Measurements from ENCODE around the gene SIGLEC1. TPM values are rescaled to one million over a fixed set of nuclear protein-coding genes. Genes with fewer than 3 reads are reported as not detected.

The SIGLEC1 gene
- total and polyA plus RNA-seq, 10 of the 15 experiments (the other 5 are each of a cell fraction or from before 2014, with no cell fraction given) = 0.05 TPM; not detected in 9

DNA sequence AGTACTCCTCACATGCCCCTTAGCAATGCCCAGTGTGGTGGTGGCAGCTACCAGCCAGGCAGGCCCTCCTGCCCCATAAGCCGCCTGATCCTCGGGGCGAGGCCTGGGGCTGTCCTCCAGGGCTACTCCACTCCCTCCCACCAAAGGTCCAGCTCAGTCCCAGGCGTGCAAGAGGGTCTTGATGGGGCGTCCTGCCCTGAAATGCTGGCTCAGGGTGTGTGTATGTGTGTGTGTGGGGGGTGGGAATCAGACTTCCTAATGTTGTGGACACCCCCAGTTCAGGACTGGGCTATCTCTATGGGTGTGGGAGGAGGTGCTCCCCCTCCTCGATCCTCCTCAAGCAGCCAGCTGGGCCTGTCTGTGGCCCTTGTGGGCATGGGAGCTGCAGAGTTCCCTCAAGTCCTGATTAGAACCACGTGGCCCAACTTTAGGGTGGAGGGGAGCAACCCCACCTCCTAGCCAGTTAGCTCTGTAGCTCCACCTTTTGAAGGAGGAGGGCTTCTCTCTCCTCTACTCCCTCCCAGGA, 27.6 kb upstream of the SIGLEC1 start:
- no peaks in the 10 kb centered on the region for H3K36me3 ChIP-seq (ENCODE audit: control insufficient read depth in 2 of 2, insufficient read depth in 2 of 2, low read length in 1 of 2)
- ChIA-PET SMC1A (ENCODE audit: uncharacterized antibody, unreplicated experiment) (interaction anchor here (0.9 kb wide), 1 partner anchor 100 kb away, joined by 3 read pairs; no protein-coding TSS in a partner anchor), POLR2A (no interaction called here), CTCF (interaction anchor here (0.8 kb wide), 1 partner anchor 23 kb away, joined by 4 read pairs; no protein-coding TSS in a partner anchor), RAD21 (ENCODE audit: unreplicated experiment) (no interaction called here)
- no peaks in the 10 kb centered on the region for H3K27me3 ChIP-seq (replicated peaks in 1 of 2; ENCODE audit: control insufficient read depth in 2 of 2, insufficient read depth in 2 of 2, low read length in 1 of 2)
- TF ChIP-seq CBFB (IDR thresholded peaks at IDR 0.05; ENCODE audit: low read depth) = no peak
- no peak for TF ChIP-seq SMC3 (IDR thresholded peaks at IDR 0.05; ENCODE audit: borderline replicate concordance, low read length)
- no peak for TF ChIP-seq JUNB (IDR thresholded peaks at IDR 0.05)
- no peak for TF ChIP-seq NR2F1 (conservative IDR thresholded peaks at IDR 0.05)
- no peak for TF ChIP-seq HCFC1 (IDR thresholded peaks at IDR 0.05; ENCODE audit: low read length)
- no peak for TF ChIP-seq EED (IDR thresholded peaks at IDR 0.05; ENCODE audit: low read depth)
- TF ChIP-seq MTA2 (IDR thresholded peaks at IDR 0.05; ENCODE audit: low read depth) = no peak
- TF ChIP-seq, protein P1, sequence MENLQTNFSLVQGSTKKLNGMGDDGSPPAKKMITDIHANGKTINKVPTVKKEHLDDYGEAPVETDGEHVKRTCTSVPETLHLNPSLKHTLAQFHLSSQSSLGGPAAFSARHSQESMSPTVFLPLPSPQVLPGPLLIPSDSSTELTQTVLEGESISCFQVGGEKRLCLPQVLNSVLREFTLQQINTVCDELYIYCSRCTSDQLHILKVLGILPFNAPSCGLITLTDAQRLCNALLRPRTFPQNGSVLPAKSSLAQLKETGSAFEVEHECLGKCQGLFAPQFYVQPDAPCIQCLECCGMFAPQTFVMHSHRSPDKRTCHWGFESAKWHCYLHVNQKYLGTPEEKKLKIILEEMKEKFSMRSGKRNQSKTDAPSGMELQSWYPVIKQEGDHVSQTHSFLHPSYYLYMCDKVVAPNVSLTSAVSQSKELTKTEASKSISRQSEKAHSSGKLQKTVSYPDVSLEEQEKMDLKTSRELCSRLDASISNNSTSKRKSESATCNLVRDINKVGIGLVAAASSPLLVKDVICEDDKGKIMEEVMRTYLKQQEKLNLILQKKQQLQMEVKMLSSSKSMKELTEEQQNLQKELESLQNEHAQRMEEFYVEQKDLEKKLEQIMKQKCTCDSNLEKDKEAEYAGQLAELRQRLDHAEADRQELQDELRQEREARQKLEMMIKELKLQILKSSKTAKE (IDR thresholded peaks at IDR 0.05; ENCODE audit: low read depth, poor library complexity, severe bottlenecking) = no peak
- no peak for TF ChIP-seq SIX5 (IDR thresholded peaks at IDR 0.05; ENCODE audit: low read depth, low read length, severe bottlenecking)
- no peak for TF ChIP-seq PAX5 (IDR thresholded peaks at IDR 0.05; ENCODE audit: borderline replicate concordance, low read depth, low read length)
- TF ChIP-seq NFXL1 (IDR thresholded peaks at IDR 0.05; ENCODE audit: borderline replicate concordance) = no peak
- no peak for TF ChIP-seq HDAC6 (IDR thresholded peaks at IDR 0.05; ENCODE audit: unreplicated experiment)
- TF ChIP-seq, protein P2, sequence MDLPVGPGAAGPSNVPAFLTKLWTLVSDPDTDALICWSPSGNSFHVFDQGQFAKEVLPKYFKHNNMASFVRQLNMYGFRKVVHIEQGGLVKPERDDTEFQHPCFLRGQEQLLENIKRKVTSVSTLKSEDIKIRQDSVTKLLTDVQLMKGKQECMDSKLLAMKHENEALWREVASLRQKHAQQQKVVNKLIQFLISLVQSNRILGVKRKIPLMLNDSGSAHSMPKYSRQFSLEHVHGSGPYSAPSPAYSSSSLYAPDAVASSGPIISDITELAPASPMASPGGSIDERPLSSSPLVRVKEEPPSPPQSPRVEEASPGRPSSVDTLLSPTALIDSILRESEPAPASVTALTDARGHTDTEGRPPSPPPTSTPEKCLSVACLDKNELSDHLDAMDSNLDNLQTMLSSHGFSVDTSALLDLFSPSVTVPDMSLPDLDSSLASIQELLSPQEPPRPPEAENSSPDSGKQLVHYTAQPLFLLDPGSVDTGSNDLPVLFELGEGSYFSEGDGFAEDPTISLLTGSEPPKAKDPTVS (IDR thresholded peaks at IDR 0.05; ENCODE audit: low read depth, low read length) = no peak
- TF ChIP-seq, protein P3, sequence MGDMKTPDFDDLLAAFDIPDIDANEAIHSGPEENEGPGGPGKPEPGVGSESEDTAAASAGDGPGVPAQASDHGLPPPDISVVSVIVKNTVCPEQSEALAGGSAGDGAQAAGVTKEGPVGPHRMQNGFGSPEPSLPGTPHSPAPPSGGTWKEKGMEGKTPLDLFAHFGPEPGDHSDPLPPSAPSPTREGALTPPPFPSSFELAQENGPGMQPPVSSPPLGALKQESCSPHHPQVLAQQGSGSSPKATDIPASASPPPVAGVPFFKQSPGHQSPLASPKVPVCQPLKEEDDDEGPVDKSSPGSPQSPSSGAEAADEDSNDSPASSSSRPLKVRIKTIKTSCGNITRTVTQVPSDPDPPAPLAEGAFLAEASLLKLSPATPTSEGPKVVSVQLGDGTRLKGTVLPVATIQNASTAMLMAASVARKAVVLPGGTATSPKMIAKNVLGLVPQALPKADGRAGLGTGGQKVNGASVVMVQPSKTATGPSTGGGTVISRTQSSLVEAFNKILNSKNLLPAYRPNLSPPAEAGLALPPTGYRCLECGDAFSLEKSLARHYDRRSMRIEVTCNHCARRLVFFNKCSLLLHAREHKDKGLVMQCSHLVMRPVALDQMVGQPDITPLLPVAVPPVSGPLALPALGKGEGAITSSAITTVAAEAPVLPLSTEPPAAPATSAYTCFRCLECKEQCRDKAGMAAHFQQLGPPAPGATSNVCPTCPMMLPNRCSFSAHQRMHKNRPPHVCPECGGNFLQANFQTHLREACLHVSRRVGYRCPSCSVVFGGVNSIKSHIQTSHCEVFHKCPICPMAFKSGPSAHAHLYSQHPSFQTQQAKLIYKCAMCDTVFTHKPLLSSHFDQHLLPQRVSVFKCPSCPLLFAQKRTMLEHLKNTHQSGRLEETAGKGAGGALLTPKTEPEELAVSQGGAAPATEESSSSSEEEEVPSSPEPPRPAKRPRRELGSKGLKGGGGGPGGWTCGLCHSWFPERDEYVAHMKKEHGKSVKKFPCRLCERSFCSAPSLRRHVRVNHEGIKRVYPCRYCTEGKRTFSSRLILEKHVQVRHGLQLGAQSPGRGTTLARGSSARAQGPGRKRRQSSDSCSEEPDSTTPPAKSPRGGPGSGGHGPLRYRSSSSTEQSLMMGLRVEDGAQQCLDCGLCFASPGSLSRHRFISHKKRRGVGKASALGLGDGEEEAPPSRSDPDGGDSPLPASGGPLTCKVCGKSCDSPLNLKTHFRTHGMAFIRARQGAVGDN (IDR thresholded peaks at IDR 0.05) = no peak
- no peak for TF ChIP-seq GABPA (IDR thresholded peaks at IDR 0.05; ENCODE audit: low read depth)
- no peak for TF ChIP-seq SRF (IDR thresholded peaks at IDR 0.05; ENCODE audit: low read depth in 2 of 2, low read length in 2 of 2)
- TF ChIP-seq, protein P4, sequence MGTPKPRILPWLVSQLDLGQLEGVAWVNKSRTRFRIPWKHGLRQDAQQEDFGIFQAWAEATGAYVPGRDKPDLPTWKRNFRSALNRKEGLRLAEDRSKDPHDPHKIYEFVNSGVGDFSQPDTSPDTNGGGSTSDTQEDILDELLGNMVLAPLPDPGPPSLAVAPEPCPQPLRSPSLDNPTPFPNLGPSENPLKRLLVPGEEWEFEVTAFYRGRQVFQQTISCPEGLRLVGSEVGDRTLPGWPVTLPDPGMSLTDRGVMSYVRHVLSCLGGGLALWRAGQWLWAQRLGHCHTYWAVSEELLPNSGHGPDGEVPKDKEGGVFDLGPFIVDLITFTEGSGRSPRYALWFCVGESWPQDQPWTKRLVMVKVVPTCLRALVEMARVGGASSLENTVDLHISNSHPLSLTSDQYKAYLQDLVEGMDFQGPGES (IDR thresholded peaks at IDR 0.05) = no peak
- no peak for TF ChIP-seq JUND (IDR thresholded peaks at IDR 0.05; ENCODE audit: low read depth, low read length)
- H3K9me3 ChIP-seq (replicated peaks; ENCODE audit: control insufficient read depth, insufficient read depth, low read length) = no peaks in the 10 kb centered on the region
- H3K79me2 ChIP-seq (ENCODE audit: control insufficient read depth, insufficient read depth, low read length) = no peaks in the 10 kb centered on the region
- H2AFZ ChIP-seq (ENCODE audit: control insufficient read depth, low read depth, low read length) = no peak overlapping the region
- no peak overlapping the region for H3K4me3 ChIP-seq
- BruUV-seq (replicated peaks) = no TSS peak
- no peaks in the 10 kb centered on the region for H4K20me1 ChIP-seq (ENCODE audit: control insufficient read depth, insufficient read depth)
- DNase-seq (ENCODE audit: low read depth, low spot score) = no peak
- no peaks in the 10 kb centered on the region for H3K4me1 ChIP-seq (ENCODE audit: control insufficient read depth, insufficient read depth, low read length)
- no peak for FAIRE-seq
- no peak overlapping the region for H3K27ac ChIP-seq (ENCODE audit: control insufficient read depth, insufficient read depth)
- no peak overlapping the region for H3K9ac ChIP-seq (ENCODE audit: control insufficient read depth, insufficient read depth, low read length)
- intact Hi-C loops (cut with micrococcal nuclease; ENCODE audit: unreplicated experiment) = no loop called here
- 27% methylated on average over 7 of the region's 7 CpGs for WGBS (ENCODE audit: insufficient coverage, insufficient replicate concordance, low lambda C conversion rate, missing lambda C conversion rate)
- no peak overlapping the region for H3K4me2 ChIP-seq (ENCODE audit: control insufficient read depth, insufficient read depth)
- in situ Hi-C loops (cut with MboI) = no loop called here
- no peak for ATAC-seq
